ENCODE measurements around the gene SLX4IP.

The SLX4IP gene

DNA sequence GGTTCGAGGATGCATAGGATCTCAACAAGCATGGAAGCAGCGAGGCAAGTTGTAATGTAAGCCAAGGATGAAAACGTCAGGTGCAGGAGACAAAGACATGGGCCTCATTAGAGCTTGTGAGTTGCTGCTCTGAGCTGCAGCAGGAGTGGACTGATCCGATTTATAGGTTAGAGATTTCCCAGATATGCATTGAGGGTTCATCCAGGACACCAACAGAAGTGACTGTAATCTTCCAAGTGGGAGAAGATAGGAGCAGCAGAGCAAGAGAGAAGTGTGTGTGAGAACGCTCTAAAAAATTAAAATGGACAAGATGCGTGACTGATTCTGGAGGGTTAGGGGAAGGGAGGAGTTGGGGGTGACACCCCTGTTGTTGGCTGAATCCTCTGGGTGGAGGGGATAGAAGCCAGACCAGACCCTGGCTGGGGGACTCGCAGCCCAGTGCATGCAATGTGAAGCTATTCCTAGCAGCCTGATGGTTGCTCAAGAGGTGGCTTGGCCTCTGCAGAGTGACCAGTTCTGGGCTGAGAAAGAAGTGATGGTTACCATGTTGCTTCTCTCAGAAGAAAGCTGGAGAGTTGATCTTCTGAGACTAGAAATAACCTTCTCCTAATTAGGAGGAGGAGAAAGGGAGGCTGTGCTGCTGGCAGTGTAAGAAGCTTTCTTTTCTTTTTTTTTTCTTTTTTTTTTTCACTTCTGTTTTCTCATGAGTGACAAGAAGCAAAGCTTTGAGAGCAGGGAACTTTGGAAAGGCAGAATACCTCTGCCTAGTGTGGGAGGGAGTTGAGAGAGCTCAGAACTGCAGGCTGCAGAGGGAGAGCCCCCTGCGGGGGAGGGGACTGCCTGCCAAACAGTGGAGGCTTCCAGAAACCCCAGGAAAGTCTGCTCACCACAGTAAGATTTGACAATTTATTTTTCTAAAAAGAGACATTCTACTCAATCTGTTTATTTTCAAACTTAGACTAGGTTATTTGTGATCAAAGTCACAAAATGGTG, 116.9 kb downstream of the SLX4IP start:
- no peak for DNase-seq (ENCODE audit: low read depth)

DNA sequence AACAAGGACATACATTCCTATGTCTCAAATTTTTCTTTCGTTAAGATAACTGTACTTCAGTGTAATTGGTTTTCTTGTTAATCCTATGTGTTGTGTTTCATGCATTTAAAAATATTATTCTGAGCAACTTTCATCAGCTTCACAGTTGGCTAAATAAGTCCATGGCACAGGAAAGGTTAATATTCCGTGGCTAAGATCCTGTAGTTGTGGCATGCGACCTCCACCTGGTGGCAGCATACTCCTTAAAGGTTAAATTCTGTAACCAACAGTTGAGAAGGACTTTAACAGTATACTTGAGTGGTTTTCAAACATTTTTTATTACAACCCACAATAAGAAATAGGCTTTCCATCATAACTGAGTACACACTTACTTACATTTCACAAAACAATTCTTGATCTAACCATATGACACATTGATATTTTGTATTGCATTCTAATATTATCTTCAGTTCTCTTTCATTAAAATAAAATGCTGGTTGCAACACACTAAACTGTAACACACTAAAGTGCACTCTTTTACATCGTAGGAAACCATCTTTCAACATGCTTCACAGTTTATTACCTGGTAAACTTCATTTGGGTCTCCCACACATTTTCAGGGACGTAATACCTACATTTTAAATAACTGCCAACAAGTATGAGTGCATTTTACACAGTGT, 118.3 kb downstream of the SLX4IP start:
- no peak for DNase-seq (ENCODE audit: low read depth)

- DNase-seq (ENCODE audit: low read depth), result no peak
Observed at GRCh38 chr20:10554285-10554684, 119.2 kb downstream of the SLX4IP start.

- no peak for DNase-seq (ENCODE audit: low read depth)
Observed at GRCh38 chr20:10555393-10555792, 120.3 kb downstream of the SLX4IP start.

DNA sequence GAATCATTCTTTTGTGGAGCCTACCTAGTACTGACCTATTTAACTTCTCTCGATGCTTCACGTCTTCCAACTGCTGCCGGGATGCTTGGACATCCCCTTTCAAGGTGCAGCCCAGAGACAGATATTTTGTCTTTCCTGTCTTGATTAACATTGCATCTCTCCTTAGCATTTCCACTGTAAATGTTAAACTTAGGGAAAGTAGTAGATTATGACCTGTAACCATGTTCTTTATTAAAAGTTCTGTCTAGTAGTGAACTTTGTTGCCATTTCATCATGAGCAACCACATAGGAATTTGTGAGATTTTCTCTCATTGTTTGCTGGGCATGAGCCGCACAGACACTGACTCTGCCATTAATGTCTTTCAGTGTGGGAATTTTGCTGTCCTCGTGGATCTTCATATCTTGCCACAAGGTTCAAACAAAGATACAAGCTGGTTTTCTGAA, 120.8 kb downstream of the SLX4IP start:
- peak; percentile 50 for DNase-seq (ENCODE audit: low read depth)

GRCh38 chr20:10556519-10557083, 121.5 kb downstream of the SLX4IP start:
- DNase-seq (ENCODE audit: low read depth), result no peak

DNA sequence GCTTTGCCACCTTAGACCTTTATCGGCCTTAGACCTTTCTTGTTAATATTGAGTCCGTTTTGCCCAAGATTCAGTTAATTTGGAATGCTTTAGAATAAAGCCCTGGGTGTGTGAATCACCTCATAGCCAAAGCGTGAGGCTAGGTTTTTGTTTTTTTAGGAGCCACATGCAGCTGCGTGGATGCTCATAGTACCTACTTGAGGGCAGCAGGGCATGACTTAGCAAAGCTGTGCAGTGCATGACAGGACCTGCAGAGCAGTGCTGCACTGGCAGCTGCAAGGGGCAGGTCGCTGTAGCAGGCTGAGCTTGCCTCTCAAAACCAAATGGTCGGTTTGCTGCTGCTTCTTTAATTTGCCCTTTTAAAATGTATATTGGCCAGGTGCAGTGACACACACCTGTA, 122.6 kb downstream of the SLX4IP start:
- no peak for DNase-seq (ENCODE audit: low read depth)

GRCh38 chr20:10558635-10559187, 123.6 kb downstream of the SLX4IP start:
- DNase-seq (ENCODE audit: low read depth), result peak; percentile 73

- no peak for DNase-seq (ENCODE audit: low read depth)
Observed at GRCh38 chr20:10559266-10559665, 124.2 kb downstream of the SLX4IP start.

GRCh38 chr20:10560686-10561085, 125.6 kb downstream of the SLX4IP start:
- no peak for DNase-seq (ENCODE audit: low read depth)

DNA sequence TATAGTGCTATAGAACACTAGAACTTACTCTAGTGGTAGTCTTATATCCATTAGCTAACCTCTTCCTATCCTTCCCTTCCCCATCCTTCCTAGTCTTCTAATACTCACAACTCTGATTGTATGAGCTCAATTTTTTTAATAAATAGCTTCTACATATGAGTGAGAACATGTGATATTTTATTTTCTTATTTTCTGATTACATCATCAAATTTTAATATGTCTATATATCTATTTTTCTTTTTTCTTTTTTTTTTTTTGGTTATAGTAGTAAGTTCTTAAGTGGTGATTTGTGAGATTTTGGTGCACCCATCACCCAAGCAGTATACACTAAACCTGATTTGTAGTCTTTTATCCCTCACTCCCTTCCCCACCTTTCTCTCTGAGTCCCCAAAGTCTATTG, 126.2 kb downstream of the SLX4IP start:
- DNase-seq (ENCODE audit: low read depth), result no peak

- DNase-seq (ENCODE audit: low read depth), result no peak
Observed at GRCh38 chr20:10562899-10563298, 127.8 kb downstream of the SLX4IP start.

GRCh38 chr20:10563935-10564492, 128.9 kb downstream of the SLX4IP start:
- no peak for DNase-seq (ENCODE audit: low read depth)

DNA sequence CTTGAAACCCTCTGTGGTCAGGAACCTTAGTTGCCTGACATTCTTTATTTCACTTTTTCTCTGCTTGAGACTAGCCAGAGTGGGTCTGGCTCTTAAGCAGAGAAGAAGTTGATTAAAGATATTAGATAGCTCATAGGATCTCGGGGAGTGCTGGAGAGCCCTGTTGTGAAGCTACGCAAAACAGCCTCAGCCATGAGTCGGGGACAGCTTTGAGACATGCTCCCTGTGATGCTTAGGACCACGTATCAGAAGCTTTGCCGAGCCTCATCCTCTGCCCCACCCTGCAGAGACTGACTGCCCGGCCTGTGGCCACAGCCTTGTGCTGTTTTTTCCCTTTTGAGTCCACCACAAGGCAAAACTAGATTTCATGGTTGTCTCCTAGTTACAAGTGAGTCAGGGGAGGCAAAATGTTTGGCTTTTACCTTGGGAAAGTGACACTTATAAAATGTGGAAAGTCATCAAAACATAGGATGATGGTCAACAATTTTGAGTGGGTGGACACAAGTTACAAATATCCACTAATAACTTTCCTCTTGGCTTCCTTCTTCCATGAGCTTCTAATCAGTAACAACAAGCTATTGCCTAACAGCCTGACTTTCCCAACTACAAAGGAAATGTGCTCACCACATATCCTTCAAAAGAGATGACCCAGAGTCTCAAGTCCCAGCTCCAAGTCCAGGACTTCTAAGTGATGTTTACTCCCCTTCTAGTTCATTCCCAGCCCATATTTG, 130.3 kb downstream of the SLX4IP start:
- DNase-seq (ENCODE audit: low read depth), result peak; percentile 81

GRCh38 chr20:10565922-10566897, 131.1 kb downstream of the SLX4IP start:
- no peak for DNase-seq (ENCODE audit: low read depth)

- DNase-seq (ENCODE audit: low read depth), result no peak
Observed at GRCh38 chr20:10568032-10568431, 132.9 kb downstream of the SLX4IP start.

DNA sequence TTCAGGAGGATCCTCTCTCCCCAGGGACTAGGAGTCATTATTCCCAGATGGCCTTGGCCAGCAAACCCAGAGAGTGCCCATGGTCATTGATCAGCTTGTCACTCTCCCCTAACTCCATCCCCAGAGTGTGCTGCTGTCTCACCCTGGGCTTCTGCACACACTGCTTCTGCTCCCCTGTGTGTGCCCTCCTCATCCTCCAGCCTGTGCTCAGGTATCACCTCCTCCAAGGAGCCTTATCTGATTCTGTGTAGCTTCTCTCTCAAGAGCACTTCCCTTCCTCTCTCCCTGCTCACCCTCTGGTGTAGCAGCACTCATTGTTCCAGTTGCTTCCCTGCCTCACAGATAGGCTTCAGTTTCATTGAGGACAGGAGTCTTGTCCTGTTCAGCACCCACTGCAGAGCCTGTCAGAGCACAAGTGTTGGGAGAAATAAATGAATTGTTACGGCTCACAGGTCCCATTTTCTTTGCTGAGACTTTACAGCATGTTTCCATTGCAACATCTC, 136.3 kb downstream of the SLX4IP start:
- no peak for DNase-seq (ENCODE audit: low read depth)

- no peak for DNase-seq (ENCODE audit: low read depth)
Observed at GRCh38 chr20:10572853-10573252, 137.7 kb downstream of the SLX4IP start.

DNA sequence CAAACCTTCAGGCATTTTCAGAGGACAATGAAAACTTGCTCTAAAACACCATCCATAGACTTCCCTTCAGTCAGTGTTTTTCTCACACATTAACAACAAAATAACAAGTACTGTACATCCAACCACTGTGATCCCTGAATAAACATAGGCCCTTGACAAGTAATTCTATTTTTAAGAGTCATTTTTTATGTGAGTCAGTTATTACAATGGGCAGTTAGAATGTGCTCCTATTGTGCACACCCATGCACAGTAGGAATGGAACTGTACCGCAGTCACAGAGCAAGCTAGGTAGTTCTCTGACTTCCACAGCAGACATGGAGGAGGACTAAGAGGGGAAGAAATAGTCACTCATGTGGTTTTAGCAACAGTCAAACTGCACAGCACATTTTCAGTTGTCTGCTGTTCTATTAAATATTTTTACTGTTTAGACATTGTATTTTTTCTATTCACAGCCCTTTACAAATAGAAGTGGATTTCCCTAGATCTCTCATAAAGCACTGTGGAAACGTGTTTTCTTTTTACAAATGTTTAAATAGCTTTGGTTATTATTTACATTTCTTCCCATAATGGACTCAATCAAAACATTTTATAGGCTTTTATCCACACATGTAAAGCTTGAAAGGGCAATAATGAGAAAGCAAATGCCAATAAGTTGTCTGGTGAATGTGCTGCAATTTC, 138.3 kb downstream of the SLX4IP start:
- DNase-seq (ENCODE audit: low read depth), result no peak

- no peak for DNase-seq (ENCODE audit: low read depth)
Observed at GRCh38 chr20:10573951-10574339, 138.8 kb downstream of the SLX4IP start.

Data from GM04503 (cell line).